Measurements from ENCODE around the gene KDM4F.
"Not testable (repeated sequence)": the region's sequence is repeated elsewhere in the genome, so short reads cannot be mapped to it uniquely, and the experiment has no call there.

KDM4F gene

DNA sequence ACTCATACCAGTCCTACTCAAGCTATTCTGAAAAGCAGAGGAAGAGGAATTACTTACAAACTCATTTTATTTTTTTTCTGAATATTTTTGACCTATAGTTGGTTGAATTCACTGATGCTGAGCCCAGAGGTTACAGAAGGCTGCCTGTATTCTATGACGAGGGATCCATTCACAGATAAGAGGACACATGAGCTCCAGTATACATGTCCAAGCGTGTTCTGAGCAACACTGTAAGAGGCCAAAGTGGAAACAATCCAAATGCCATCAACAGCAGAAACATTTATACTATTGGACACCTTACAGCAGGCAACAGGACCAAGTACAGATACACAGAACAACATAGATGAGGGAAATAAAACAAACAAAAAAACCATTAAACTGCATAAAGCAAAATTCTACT, 13.9 kb upstream of the KDM4F start:
- no peaks in the 10 kb centered on the region for H3K4me1 ChIP-seq (ENCODE audit: control insufficient read depth, insufficient read depth, low read length, poor library complexity, severe bottlenecking)
- H3K4me3 ChIP-seq (ENCODE audit: extremely low read depth, insufficient read depth, low read length, poor library complexity, severe bottlenecking): no peak overlapping the region
- no peak overlapping the region for H3K27ac ChIP-seq (ENCODE audit: low read depth, low read length, severe bottlenecking)
- H3K9me3 ChIP-seq (ENCODE audit: control insufficient read depth, low read length): no peaks in the 10 kb centered on the region
- 86 to 100% methylated on average over 2 of the region's 2 CpGs for WGBS, 2 experiments (ENCODE audit: insufficient coverage in 2 of 2)
- no peaks in the 10 kb centered on the region for H3K36me3 ChIP-seq (ENCODE audit: control insufficient read depth, insufficient read depth, low read length)

DNA sequence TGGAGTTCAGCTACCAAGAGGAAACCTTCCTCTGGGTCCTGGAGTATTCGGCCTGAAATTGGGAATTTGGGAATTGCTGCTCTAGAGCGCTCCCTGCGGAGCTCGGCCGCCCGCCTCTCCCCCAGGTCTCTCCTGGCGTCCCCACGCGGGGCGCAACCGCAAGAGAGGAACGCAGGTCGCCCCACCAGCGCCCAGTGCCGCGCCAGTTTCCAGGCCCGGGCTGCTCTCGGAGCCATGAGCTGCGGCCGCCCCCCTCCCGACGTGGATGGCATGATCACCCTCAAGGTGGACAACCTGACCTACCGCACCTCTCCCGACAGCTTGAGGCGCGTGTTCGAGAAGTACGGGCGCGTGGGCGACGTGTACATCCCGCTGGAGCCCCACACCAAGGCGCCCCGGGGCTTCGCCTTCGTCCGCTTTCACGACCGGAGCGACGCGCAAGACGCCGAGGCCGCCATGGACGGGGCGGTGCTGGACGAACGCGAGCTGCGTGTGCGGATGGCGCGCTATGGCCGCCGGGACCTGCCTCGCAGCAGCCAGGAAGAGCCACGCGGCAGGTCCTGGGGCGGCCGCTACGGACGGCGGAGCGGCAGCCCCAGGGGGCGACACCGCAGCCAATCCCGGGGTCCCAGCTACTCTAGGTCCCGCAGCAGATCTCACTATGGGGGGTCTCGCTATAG, 11.7 kb upstream of the KDM4F start:
- not testable (repeated sequence) for H3K36me3 ChIP-seq (ENCODE audit: control insufficient read depth, insufficient read depth, low read length); H3K4me3 ChIP-seq (ENCODE audit: extremely low read depth, insufficient read depth, low read length, poor library complexity, severe bottlenecking); H3K27ac ChIP-seq (ENCODE audit: low read depth, low read length, severe bottlenecking); H3K9me3 ChIP-seq (ENCODE audit: control insufficient read depth, low read length); H3K4me1 ChIP-seq (ENCODE audit: control insufficient read depth, insufficient read depth, low read length, poor library complexity, severe bottlenecking)
- WGBS, 2 experiments (ENCODE audit: insufficient coverage in 2 of 2): 97% methylated on average over 65 to 71 of the region's 71 CpGs

- H3K9me3 ChIP-seq (ENCODE audit: control insufficient read depth, low read length): no peaks in the 10 kb centered on the region
- H3K36me3 ChIP-seq (ENCODE audit: control insufficient read depth, insufficient read depth, low read length): no peaks in the 10 kb centered on the region
- WGBS, 2 experiments (ENCODE audit: insufficient coverage in 2 of 2): no CpG with 5 or more reads among the region's 1 CpG
- H3K4me1 ChIP-seq (ENCODE audit: control insufficient read depth, insufficient read depth, low read length, poor library complexity, severe bottlenecking): peaks cover 4% of the 10 kb centered on the region
- no peak overlapping the region for H3K27ac ChIP-seq (ENCODE audit: low read depth, low read length, severe bottlenecking)
- H3K4me3 ChIP-seq (ENCODE audit: extremely low read depth, insufficient read depth, low read length, poor library complexity, severe bottlenecking): no peak overlapping the region
These were observed 7.0 kb upstream of the KDM4F start for GRCh38 chr11:95042239-95042638.

DNA sequence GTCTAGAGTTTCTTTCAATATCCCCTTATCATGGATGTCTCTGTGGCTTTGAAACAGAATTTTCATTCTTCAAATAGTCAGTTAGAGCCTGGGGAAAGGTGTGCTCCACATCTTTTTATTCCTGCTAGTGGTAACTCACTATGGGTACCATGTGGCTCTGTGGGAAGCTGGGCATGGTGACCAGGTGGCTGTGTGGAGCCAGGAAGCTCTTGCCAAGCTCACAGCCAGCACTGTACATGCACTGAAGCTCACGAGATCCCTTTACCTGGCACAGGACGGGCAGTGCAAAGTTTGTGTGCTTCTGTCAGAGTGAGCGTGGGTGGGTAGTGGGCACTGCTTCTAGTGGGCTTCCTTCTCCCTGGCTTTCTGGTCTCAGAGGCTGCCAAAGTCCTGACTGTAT, 6.3 kb upstream of the KDM4F start:
- WGBS, 2 experiments (ENCODE audit: insufficient coverage in 2 of 2): 96 to 100% methylated on average over 3 of the region's 3 CpGs
- no peak overlapping the region for H3K4me3 ChIP-seq (ENCODE audit: extremely low read depth, insufficient read depth, low read length, poor library complexity, severe bottlenecking)
- H3K27ac ChIP-seq (ENCODE audit: low read depth, low read length, severe bottlenecking): no peak overlapping the region
- peaks cover 4% of the 10 kb centered on the region for H3K4me1 ChIP-seq (ENCODE audit: control insufficient read depth, insufficient read depth, low read length, poor library complexity, severe bottlenecking)
- H3K36me3 ChIP-seq (ENCODE audit: control insufficient read depth, insufficient read depth, low read length): no peaks in the 10 kb centered on the region
- no peaks in the 10 kb centered on the region for H3K9me3 ChIP-seq (ENCODE audit: control insufficient read depth, low read length)

- H3K4me1 ChIP-seq (ENCODE audit: control insufficient read depth, insufficient read depth, low read length, poor library complexity, severe bottlenecking): peaks cover 4% of the 10 kb centered on the region
- no peaks in the 10 kb centered on the region for H3K36me3 ChIP-seq (ENCODE audit: control insufficient read depth, insufficient read depth, low read length)
- H3K4me3 ChIP-seq (ENCODE audit: extremely low read depth, insufficient read depth, low read length, poor library complexity, severe bottlenecking): no peak overlapping the region
- no peak overlapping the region for H3K27ac ChIP-seq (ENCODE audit: low read depth, low read length, severe bottlenecking)
- H3K9me3 ChIP-seq (ENCODE audit: control insufficient read depth, low read length): no peaks in the 10 kb centered on the region
- 75 to 90% methylated on average over 3 of the region's 4 CpGs for WGBS, 2 experiments (ENCODE audit: insufficient coverage in 2 of 2)
These were observed 5.2 kb upstream of the KDM4F start for GRCh38 chr11:95044010-95044409.

GRCh38 chr11:95045812-95046211, 3.4 kb upstream of the KDM4F start:
- H3K36me3 ChIP-seq (ENCODE audit: control insufficient read depth, insufficient read depth, low read length): no peaks in the 10 kb centered on the region
- H3K9me3 ChIP-seq (ENCODE audit: control insufficient read depth, low read length): no peaks in the 10 kb centered on the region
- H3K27ac ChIP-seq (ENCODE audit: low read depth, low read length, severe bottlenecking): no peak overlapping the region
- peaks cover 4% of the 10 kb centered on the region for H3K4me1 ChIP-seq (ENCODE audit: control insufficient read depth, insufficient read depth, low read length, poor library complexity, severe bottlenecking)
- no peak overlapping the region for H3K4me3 ChIP-seq (ENCODE audit: extremely low read depth, insufficient read depth, low read length, poor library complexity, severe bottlenecking)

GRCh38 chr11:95050595-95051202, 1.5 kb downstream of the KDM4F start:
- 94 to 96% methylated on average over 22 of the region's 22 CpGs for WGBS, 2 experiments (ENCODE audit: insufficient coverage in 2 of 2)
- H3K4me1 ChIP-seq (ENCODE audit: control insufficient read depth, insufficient read depth, low read length, poor library complexity, severe bottlenecking): no peaks in the 10 kb centered on the region
- H3K4me3 ChIP-seq (ENCODE audit: extremely low read depth, insufficient read depth, low read length, poor library complexity, severe bottlenecking): no peak overlapping the region
- H3K27ac ChIP-seq (ENCODE audit: low read depth, low read length, severe bottlenecking): no peak overlapping the region
- no peaks in the 10 kb centered on the region for H3K36me3 ChIP-seq (ENCODE audit: control insufficient read depth, insufficient read depth, low read length)
- no peaks in the 10 kb centered on the region for H3K9me3 ChIP-seq (ENCODE audit: control insufficient read depth, low read length)

DNA sequence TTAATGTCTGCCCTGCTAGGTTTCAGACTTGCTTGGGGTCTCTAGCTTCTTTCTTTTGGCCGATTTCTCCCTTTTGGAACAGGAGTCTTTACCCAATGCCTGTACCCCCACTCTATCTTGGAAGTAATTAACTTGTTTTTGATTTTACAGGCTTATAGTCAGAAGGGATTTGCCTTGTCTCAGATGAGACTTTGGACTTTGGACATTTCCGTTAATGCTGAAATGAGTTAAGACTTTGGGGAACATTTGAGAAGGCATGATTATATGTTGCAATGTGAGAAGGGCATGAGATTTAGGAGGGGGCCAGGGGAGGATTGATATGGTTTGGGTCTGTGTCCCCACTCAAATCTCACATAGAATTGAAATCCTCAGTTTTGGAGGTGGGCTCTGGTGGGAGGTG, 5.1 kb downstream of the KDM4F start:
- Histone ChIP-seq H3K4me3 (ENCODE audit: extremely low read depth, insufficient read depth, low read length, poor library complexity, severe bottlenecking) (no peak overlapping the region), H3K9me3 (ENCODE audit: control insufficient read depth, low read length) (no peaks in the 10 kb centered on the region), H3K27ac (ENCODE audit: low read depth, low read length, severe bottlenecking) (no peak overlapping the region), H3K4me1 (ENCODE audit: control insufficient read depth, insufficient read depth, low read length, poor library complexity, severe bottlenecking) (no peaks in the 10 kb centered on the region), H3K36me3 (ENCODE audit: control insufficient read depth, insufficient read depth, low read length) (no peaks in the 10 kb centered on the region)
- 66 to 100% methylated on average over 1 to 2 of the region's 2 CpGs for WGBS, 2 experiments (ENCODE audit: insufficient coverage in 2 of 2)

DNA sequence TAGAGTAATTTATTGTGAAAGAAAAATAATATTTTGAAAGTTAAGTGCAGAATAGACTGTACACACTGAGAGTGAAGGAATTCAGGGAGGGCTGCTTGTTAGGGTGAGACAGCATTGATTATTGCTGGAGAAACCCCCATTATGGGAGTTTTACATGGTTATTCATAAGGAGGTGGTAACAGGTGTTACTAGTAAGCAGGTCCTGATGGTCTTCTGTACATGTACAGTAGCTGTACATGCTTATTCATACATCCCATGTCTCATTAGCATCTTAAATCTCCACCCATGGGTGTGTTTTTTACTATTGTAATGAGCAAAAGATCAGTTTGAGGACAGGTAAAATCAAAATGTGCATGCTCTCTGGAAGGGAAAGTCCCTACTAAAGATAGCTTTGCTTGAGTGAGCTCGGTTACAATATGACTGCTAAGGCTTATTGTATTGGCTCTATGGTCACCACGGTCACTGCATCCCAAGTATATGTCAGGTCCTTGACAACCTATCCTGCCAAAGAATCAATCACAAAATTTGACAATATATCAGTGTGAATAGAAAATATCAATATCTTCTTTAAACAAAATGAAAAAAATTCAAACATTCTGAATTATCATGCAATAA, 6.2 kb downstream of the KDM4F start:
- H3K27ac ChIP-seq (ENCODE audit: low read depth, low read length, severe bottlenecking): no peak overlapping the region
- no peaks in the 10 kb centered on the region for H3K9me3 ChIP-seq (ENCODE audit: control insufficient read depth, low read length)
- no peak overlapping the region for H3K4me3 ChIP-seq (ENCODE audit: extremely low read depth, insufficient read depth, low read length, poor library complexity, severe bottlenecking)
- H3K4me1 ChIP-seq (ENCODE audit: control insufficient read depth, insufficient read depth, low read length, poor library complexity, severe bottlenecking): no peaks in the 10 kb centered on the region
- H3K36me3 ChIP-seq (ENCODE audit: control insufficient read depth, insufficient read depth, low read length): no peaks in the 10 kb centered on the region
- 0% methylated on average over 1 of the region's 2 CpGs for WGBS, 2 experiments (ENCODE audit: insufficient coverage in 2 of 2)

- no peaks in the 10 kb centered on the region for H3K9me3 ChIP-seq (ENCODE audit: control insufficient read depth, low read length)
- H3K27ac ChIP-seq (ENCODE audit: low read depth, low read length, severe bottlenecking): no peak overlapping the region
- no peak overlapping the region for H3K4me3 ChIP-seq (ENCODE audit: extremely low read depth, insufficient read depth, low read length, poor library complexity, severe bottlenecking)
- 91 to 94% methylated on average over 8 of the region's 8 CpGs for WGBS, 2 experiments (ENCODE audit: insufficient coverage in 2 of 2)
- no peaks in the 10 kb centered on the region for H3K36me3 ChIP-seq (ENCODE audit: control insufficient read depth, insufficient read depth, low read length)
- no peaks in the 10 kb centered on the region for H3K4me1 ChIP-seq (ENCODE audit: control insufficient read depth, insufficient read depth, low read length, poor library complexity, severe bottlenecking)
These were observed 8.7 kb downstream of the KDM4F start for GRCh38 chr11:95057959-95058358.

GRCh38 chr11:95058621-95059020, 9.4 kb downstream of the KDM4F start:
- no peak overlapping the region for H3K27ac ChIP-seq (ENCODE audit: low read depth, low read length, severe bottlenecking)
- WGBS, 2 experiments (ENCODE audit: insufficient coverage in 2 of 2): 71 to 100% methylated on average over 1 of the region's 1 CpG
- H3K4me3 ChIP-seq (ENCODE audit: extremely low read depth, insufficient read depth, low read length, poor library complexity, severe bottlenecking): no peak overlapping the region
- no peaks in the 10 kb centered on the region for H3K4me1 ChIP-seq (ENCODE audit: control insufficient read depth, insufficient read depth, low read length, poor library complexity, severe bottlenecking)
- no peaks in the 10 kb centered on the region for H3K36me3 ChIP-seq (ENCODE audit: control insufficient read depth, insufficient read depth, low read length)
- H3K9me3 ChIP-seq (ENCODE audit: control insufficient read depth, low read length): no peaks in the 10 kb centered on the region

Measured in mesodermal cell (in vitro differentiated cells).